Stimulated activated CD4-positive, alpha-beta T cell treated with anti-CD3 and anti-CD28 coated beads, TNF-alpha, amount 100 ng/mL, for 4 hours (primary cell): Measurements from ENCODE around the gene PXMP4.

ENCODE experiments used
- DNase-seq, 3 experiments: peaks; one replicate each; pipeline ENCODE4 v3.0.0-alpha.2; 2020; ENCODE audit warnings: low read depth in 3 of 3

PXMP4 gene

GRCh38 chr20:33656010-33656782, 63.9 kb downstream of the PXMP4 start:
- DNase-seq, result no peak

DNA sequence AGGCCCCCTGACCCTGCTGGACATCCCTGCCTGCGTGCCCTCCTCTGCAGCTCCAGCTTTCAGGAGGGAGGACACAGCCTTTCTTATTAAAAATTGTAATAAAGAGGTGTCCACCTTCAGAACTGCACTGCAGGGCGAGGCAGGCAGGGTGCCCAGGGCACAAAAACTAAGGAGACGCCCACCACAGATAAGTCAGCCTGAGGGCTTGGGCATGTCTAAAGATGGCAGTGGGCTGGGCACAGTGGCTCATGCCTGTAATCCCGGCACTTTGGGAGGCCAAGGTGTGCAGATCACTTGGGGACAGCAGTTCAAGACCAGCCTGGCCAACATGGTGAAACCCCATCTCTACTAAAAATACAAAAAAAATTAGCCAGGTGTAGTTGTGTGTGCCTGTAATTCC, 64.9 kb downstream of the PXMP4 start:
- DNase-seq, result no peak

- no peak for DNase-seq
Measured at GRCh38 chr20:33654680-33655161, 65.4 kb downstream of the PXMP4 start.

DNA sequence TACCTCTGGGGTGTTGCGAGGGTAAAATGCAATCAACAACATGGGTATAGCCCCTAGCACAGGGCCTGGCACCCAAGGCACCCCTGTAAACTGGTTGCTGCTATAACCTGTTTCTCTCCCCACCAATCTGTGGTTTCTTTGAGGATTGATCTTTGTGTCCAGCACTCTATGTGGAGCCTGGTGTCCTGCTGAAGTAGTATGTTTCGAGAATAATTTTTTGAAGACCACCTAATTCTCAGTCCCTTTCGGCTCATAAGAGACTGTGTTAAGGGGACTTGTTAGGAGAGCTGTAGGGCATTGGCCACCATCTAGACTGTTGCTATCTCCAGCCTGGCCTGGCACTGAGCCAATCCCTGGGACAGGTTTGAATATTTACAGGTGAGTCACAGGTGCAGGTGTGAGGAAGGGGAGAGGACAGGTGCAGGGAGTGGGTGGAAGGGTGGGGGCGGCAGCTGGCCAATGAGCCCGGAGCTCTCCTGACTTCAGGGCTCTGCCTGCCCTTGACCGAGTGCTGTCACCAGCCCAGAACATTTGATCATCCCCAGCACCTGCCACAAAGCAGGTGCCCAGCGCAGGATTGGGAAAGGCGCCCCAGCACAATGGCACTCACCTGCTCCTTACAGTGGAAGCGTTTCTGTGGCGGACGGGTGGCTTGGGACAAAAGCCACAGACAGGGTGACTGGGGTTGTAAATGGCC, 66.1 kb downstream of the PXMP4 start:
- no peak for DNase-seq

GRCh38 chr20:33653218-33653899, 66.8 kb downstream of the PXMP4 start:
- peak in 1 of 3 experiments; percentile 13 for DNase-seq
